ENCODE data around the gene IMP3. TPM values are rescaled to one million over a fixed set of nuclear protein-coding genes. Genes with fewer than 3 reads are reported as not detected.

The IMP3 gene
- total and polyA plus RNA-seq, 9 of the 15 experiments (the other 6 are each of a cell fraction or from before 2014, with no cell fraction given): 14.5 to 160 (median 74.4) TPM

- peak; percentile 16; the same call in 1 of the 2 replicates for TF ChIP-seq REST (IDR thresholded peaks at IDR 0.05; ENCODE audit: borderline replicate concordance)
- no peak for TF ChIP-seq REST (CRISPR knock-in tag; IDR thresholded peaks at IDR 0.05; ENCODE audit: low read depth)
- TF ChIP-seq NFRKB (IDR thresholded peaks at IDR 0.05; ENCODE audit: low read depth): peak; percentile 39; the same call in 1 of the 2 replicates
- TF ChIP-seq KDM4B (IDR thresholded peaks at IDR 0.05; ENCODE audit: borderline replicate concordance in 2 of 2, low read depth in 1 of 2): 0 out of 4 replicates have a peak, but pooled peaks of 1 of the 2 experiments have one; percentile 28
- no peak for TF ChIP-seq PHF20 (IDR thresholded peaks at IDR 0.05; ENCODE audit: partially characterized antibody)
- TF ChIP-seq RNF2 (IDR thresholded peaks at IDR 0.05): peak; percentile 48; the same call in 1 of the 2 replicates
- no peak for TF ChIP-seq ETV5 (CRISPR knock-in tag; IDR thresholded peaks at IDR 0.05; ENCODE audit: low read depth)
- TF ChIP-seq SIN3B (IDR thresholded peaks at IDR 0.05; ENCODE audit: low read depth): peak; percentile 21; the same call in 1 of the 2 replicates
- peak in 1 of 2 experiments; percentile 45; a peak in 2 of 4 replicates for TF ChIP-seq HDAC1 (IDR thresholded peaks at IDR 0.05)
- TF ChIP-seq ZNF3 (CRISPR knock-in tag; IDR thresholded peaks at IDR 0.05): no peak
- TF ChIP-seq ATF3 (IDR thresholded peaks at IDR 0.05): peak; percentile 21; the same call in 1 of the 2 replicates
- no peak for TF ChIP-seq ATF3 (CRISPR knock-in tag; conservative IDR thresholded peaks at IDR 0.05)
- peak; percentile 10; the same call in 1 of the 2 replicates for TF ChIP-seq ZNF583 (CRISPR knock-in tag; IDR thresholded peaks at IDR 0.05)
- no peak for TF ChIP-seq PHB2 (IDR thresholded peaks at IDR 0.05; ENCODE audit: low read depth)
- 0 out of 2 replicates have a peak, but pooled peaks have one; percentile 33 for TF ChIP-seq OTX1 (CRISPR knock-in tag; IDR thresholded peaks at IDR 0.05)
- peak; percentile 37 for TF ChIP-seq ATF7 (IDR thresholded peaks at IDR 0.05)
- no peak for TF ChIP-seq LEF1 (IDR thresholded peaks at IDR 0.05)
- peak; percentile 77 for TF ChIP-seq RBBP5 (IDR thresholded peaks at IDR 0.05; ENCODE audit: borderline replicate concordance, insufficient read depth, low read length, poor library complexity, severe bottlenecking)
- no peak for TF ChIP-seq MTA2 (IDR thresholded peaks at IDR 0.05; ENCODE audit: low read depth)
- TF ChIP-seq HMGN3 (IDR thresholded peaks at IDR 0.05; ENCODE audit: borderline replicate concordance, extremely low read depth, insufficient read length, low read depth, low read length): peak; percentile 85
- no peak for TF ChIP-seq ZNF354B (CRISPR knock-in tag; IDR thresholded peaks at IDR 0.05)
Measured at GRCh38 chr15:75647370-75648155, 7.5 kb upstream of the IMP3 start, which contains the start of gene SNX33 (continued).
